HEK293 (cell line): ENCODE measurements around the gene PAX2.

Source experiments
- CTCF ChIA-PET: fragments of 350-600 bp; formaldehyde crosslinking; extraction: SDS; loops from one replicate; lab custom pipeline; 2021; ENCODE audit warnings: antibody characterized with exemption; lab: Yijun Ruan, JAX
- POLR2A ChIA-PET: fragments of 300-600 bp; formaldehyde crosslinking; extraction: SDS; loops from one replicate; lab custom pipeline; 2020; ENCODE audit warnings: antibody characterized with exemption, inconsistent platforms; lab: Yijun Ruan, JAX
- H3K27ac ChIP-seq: fragments of 200-500 bp; sonication (Bioruptor generic); 2 replicates; pipeline ENCODE4 v1.5.1; 2014; ENCODE audit warnings: low read depth, low read length, control low read depth, inconsistent platforms; ENCODE audit errors: extremely low read depth
- H3K36me3 ChIP-seq, 2 experiments: fragments of 200-500 bp in 1 of 2; sonication (Bioruptor generic) in 1 of 2; 1 replicate in 1 of 2; 2 replicates in 1 of 2; pipeline ENCODE4 v1.5.1; 2014 to 2017; ENCODE audit warnings: inconsistent platforms in 2 of 2, low read length in 2 of 2; ENCODE audit not compliant: control insufficient read depth in 2 of 2, insufficient read depth in 1 of 2
- H3K4me1 ChIP-seq: fragments of 200-500 bp; sonication (Bioruptor generic); 2 replicates; pipeline ENCODE4 v1.5.1; 2014; ENCODE audit warnings: mild to moderate bottlenecking, low read length, inconsistent platforms; ENCODE audit not compliant: control insufficient read depth, insufficient read depth
- H3K4me3 ChIP-seq: 2 replicates; pipeline ENCODE4 v1.5.1; 2011; ENCODE audit warnings: low read depth, mild to moderate bottlenecking, control low read depth, low read length, moderate library complexity
- H3K9me3 ChIP-seq: fragments of 200-500 bp; sonication (Bioruptor generic); 2 replicates; pipeline ENCODE4 v1.5.1; 2014; ENCODE audit warnings: low read depth, low read length, inconsistent platforms; ENCODE audit not compliant: control insufficient read depth, insufficient read depth
- KLF10 ChIP-seq: fragments of 450-650 bp; IDR thresholded peaks from 2 replicates; pipeline ENCODE4 v1.5.1; 2018; ENCODE audit warnings: missing biosample characterization, mild to moderate bottlenecking, missing genetic modification characterization
- OVOL3 ChIP-seq: fragments of 450-650 bp; formaldehyde crosslinking; IDR thresholded peaks from 2 replicates; pipeline ENCODE4 v1.5.1; 2016; ENCODE audit warnings: missing biosample characterization, missing genetic modification characterization
- ZBTB20 ChIP-seq: fragments of 450-650 bp; formaldehyde crosslinking; IDR thresholded peaks from 2 replicates; pipeline ENCODE4 v1.5.1; 2016; ENCODE audit warnings: missing biosample characterization, missing genetic modification characterization
- ZBTB8A ChIP-seq: fragments of 450-650 bp; formaldehyde crosslinking; IDR thresholded peaks from 2 replicates; pipeline ENCODE4 v1.5.1; 2016; ENCODE audit warnings: missing biosample characterization, missing genetic modification characterization
- ZFP37 ChIP-seq: fragments of 450-650 bp; formaldehyde crosslinking; IDR thresholded peaks from 2 replicates; pipeline ENCODE4 v1.5.1; 2016; ENCODE audit warnings: missing biosample characterization, missing genetic modification characterization
- ZNF341 ChIP-seq: fragments of 450-650 bp; formaldehyde crosslinking; IDR thresholded peaks from 2 replicates; pipeline ENCODE4; 2016; ENCODE audit warnings: low read depth, missing biosample characterization, missing genetic modification characterization
- ZNF366 ChIP-seq: fragments of 450-650 bp; formaldehyde crosslinking; conservative IDR thresholded peaks from 2 replicates; pipeline ENCODE4 v1.5.1; 2016; ENCODE audit warnings: missing biosample characterization, missing genetic modification characterization
- ZNF549 ChIP-seq: fragments of 450-650 bp; IDR thresholded peaks from 2 replicates; pipeline ENCODE4 v1.5.1; 2018; ENCODE audit warnings: missing biosample characterization, missing genetic modification characterization, mild to moderate bottlenecking, inconsistent platforms, moderate library complexity
- ZNF558 ChIP-seq: fragments of 450-650 bp; formaldehyde crosslinking; IDR thresholded peaks from 2 replicates; pipeline ENCODE4 v1.5.1; 2016; ENCODE audit warnings: missing biosample characterization, missing genetic modification characterization
- ZNF571 ChIP-seq: fragments of 450-650 bp; formaldehyde crosslinking; IDR thresholded peaks from 2 replicates; pipeline ENCODE4 v1.5.0; 2017; ENCODE audit warnings: missing biosample characterization, missing genetic modification characterization
- ZNF747 ChIP-seq: fragments of 450-650 bp; formaldehyde crosslinking; IDR thresholded peaks from 2 replicates; pipeline ENCODE4 v1.5.1; 2016; ENCODE audit warnings: missing biosample characterization, missing genetic modification characterization
- ZXDB ChIP-seq: fragments of 450-650 bp; formaldehyde crosslinking; IDR thresholded peaks from 2 replicates; pipeline ENCODE4 v1.5.1; 2016; ENCODE audit warnings: missing biosample characterization, missing genetic modification characterization
- TF ChIP-seq, protein P1 (sequence below): fragments of 450-650 bp; formaldehyde crosslinking; IDR thresholded peaks from 2 replicates; pipeline ENCODE4 v1.5.1; 2016; ENCODE audit warnings: missing biosample characterization, missing genetic modification characterization
- TF ChIP-seq, protein P2 (sequence below): fragments of 450-650 bp; formaldehyde crosslinking; IDR thresholded peaks from 2 replicates; pipeline ENCODE4 v1.5.1; 2016; ENCODE audit warnings: missing biosample characterization, missing genetic modification characterization
- TF ChIP-seq, protein P3 (sequence below): fragments of 450-650 bp; formaldehyde crosslinking; IDR thresholded peaks from 2 replicates; pipeline ENCODE4 v1.5.1; 2016; ENCODE audit warnings: missing biosample characterization, missing genetic modification characterization, borderline replicate concordance
- TF ChIP-seq, protein P4 (sequence below): fragments of 450-650 bp; formaldehyde crosslinking; optimal IDR thresholded peaks from 2 replicates; pipeline ENCODE3; 2016; ENCODE audit warnings: missing biosample characterization, mild to moderate bottlenecking, missing genetic modification characterization
- TF ChIP-seq, protein P5 (sequence below): IDR thresholded peaks from 2 replicates; pipeline ENCODE4 v1.6.1; 2011; ENCODE audit warnings: mild to moderate bottlenecking, low read depth, low read length, borderline replicate concordance
- TF ChIP-seq, protein P6 (sequence below): fragments of 450-650 bp; formaldehyde crosslinking; IDR thresholded peaks from 2 replicates; pipeline ENCODE4 v1.5.1; 2016; ENCODE audit warnings: missing biosample characterization, missing genetic modification characterization
- TF ChIP-seq, protein P7 (sequence below): fragments of 450-650 bp; formaldehyde crosslinking; IDR thresholded peaks from 2 replicates; pipeline ENCODE4 v1.5.1; 2017; ENCODE audit warnings: missing biosample characterization, missing genetic modification characterization
- TF ChIP-seq, protein P8 (sequence below): fragments of 450-650 bp; formaldehyde crosslinking; IDR thresholded peaks from 2 replicates; pipeline ENCODE4 v1.5.1; 2017; ENCODE audit warnings: missing biosample characterization, missing genetic modification characterization

The PAX2 gene

DNA sequence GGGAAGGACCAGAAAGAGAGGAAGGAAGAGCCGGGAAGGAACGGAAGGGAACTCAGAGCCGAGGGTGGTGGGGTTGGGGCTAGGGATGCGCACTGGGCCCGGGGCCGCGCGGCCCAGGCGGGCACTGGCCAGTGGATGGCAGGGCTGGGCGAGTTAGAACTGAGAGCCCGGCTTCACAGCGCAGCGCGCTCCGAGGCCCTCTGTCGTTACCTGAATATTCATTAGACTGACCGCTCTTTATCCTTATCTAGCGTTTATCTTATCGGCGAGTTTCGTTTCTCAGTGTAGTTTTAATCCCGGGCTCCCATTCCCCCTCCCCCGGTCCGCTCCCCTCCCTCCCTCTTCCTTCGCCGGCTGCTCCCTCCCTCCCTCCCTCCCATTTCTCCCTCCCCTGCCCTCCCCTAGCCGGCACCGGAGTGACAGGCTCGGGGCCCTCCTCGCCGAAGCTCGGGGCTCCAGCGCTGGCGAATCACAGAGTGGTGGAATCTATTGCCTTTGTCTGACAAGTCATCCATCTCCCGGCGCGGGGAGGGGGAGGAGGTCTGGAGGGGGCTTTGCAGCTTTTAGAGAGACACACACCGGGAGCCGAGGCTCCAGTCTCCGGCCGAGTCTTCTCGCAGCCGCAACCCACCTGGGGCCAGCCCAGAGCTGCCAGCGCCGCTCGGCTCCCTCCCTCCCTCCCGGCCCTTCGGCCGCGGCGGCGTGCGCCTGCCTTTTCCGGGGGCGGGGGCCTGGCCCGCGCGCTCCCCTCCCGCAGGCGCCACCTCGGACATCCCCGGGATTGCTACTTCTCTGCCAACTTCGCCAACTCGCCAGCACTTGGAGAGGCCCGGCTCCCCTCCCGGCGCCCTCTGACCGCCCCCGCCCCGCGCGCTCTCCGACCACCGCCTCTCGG is at the start of gene PAX2:
Gene PAX2, plus strand, starts transcription at position 596 of the 895 bp plus-strand sequence. CDS start 679 bp downstream, outside the sequence.
- Histone ChIP-seq H3K4me1 (peaks cover 2% of the 10 kb centered on the region; the same call in 1 of the 2 replicates), H3K36me3 (no peaks in the 10 kb centered on the region), H3K9me3 (no peaks in the 10 kb centered on the region), H3K4me3 (peak within 1 kb of the TSS; percentile 45), H3K27ac (peak within 1 kb of the TSS; percentile 67; the same call in 1 of the 2 replicates)
- CTCF ChIA-PET, result interaction anchor here (1.0 to 4.2 kb wide), 14 partner anchors 11 to 372 kb away, joined by 3 to 144 read pairs (median 22); no protein-coding TSS in a partner anchor
- POLR2A ChIA-PET, result interaction anchor here (0.6 to 1.8 kb wide), 6 partner anchors 48 to 404 kb away, joined by 3 to 8 read pairs (median 6); partner anchors contain the start of gene HIF1AN
- TF ChIP-seq ZBTB20 (tag by site-specific recombination), result peak; percentile 8
- TF ChIP-seq ZXDB (tag by site-specific recombination), result no peak
- TF ChIP-seq, protein P1, sequence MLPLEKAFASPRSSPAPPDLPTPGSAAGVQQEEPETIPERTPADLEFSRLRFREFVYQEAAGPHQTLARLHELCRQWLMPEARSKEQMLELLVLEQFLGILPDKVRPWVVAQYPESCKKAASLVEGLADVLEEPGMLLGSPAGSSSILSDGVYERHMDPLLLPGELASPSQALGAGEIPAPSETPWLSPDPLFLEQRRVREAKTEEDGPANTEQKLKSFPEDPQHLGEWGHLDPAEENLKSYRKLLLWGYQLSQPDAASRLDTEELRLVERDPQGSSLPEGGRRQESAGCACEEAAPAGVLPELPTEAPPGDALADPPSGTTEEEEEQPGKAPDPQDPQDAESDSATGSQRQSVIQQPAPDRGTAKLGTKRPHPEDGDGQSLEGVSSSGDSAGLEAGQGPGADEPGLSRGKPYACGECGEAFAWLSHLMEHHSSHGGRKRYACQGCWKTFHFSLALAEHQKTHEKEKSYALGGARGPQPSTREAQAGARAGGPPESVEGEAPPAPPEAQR (tag by site-specific recombination), result no peak
- no peak for TF ChIP-seq ZNF366
- no peak for TF ChIP-seq ZNF571 (tag by site-specific recombination)
- TF ChIP-seq, protein P2, sequence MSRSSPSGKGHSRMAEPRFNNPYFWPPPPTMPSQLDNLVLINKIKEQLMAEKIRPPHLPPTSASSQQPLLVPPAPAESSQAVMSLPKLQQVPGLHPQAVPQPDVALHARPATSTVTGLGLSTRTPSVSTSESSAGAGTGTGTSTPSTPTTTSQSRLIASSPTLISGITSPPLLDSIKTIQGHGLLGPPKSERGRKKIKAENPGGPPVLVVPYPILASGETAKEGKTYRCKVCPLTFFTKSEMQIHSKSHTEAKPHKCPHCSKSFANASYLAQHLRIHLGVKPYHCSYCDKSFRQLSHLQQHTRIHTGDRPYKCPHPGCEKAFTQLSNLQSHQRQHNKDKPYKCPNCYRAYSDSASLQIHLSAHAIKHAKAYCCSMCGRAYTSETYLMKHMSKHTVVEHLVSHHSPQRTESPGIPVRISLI (tag by site-specific recombination), result no peak
- no peak for TF ChIP-seq OVOL3 (tag by site-specific recombination)
- TF ChIP-seq ZBTB8A (tag by site-specific recombination), result no peak
- no peak for TF ChIP-seq ZFP37
- no peak for TF ChIP-seq ZNF558 (tag by site-specific recombination)
- no peak for TF ChIP-seq ZNF747 (tag by site-specific recombination)
- no peak for TF ChIP-seq ZNF549 (tag by site-specific recombination)
- TF ChIP-seq, protein P3, sequence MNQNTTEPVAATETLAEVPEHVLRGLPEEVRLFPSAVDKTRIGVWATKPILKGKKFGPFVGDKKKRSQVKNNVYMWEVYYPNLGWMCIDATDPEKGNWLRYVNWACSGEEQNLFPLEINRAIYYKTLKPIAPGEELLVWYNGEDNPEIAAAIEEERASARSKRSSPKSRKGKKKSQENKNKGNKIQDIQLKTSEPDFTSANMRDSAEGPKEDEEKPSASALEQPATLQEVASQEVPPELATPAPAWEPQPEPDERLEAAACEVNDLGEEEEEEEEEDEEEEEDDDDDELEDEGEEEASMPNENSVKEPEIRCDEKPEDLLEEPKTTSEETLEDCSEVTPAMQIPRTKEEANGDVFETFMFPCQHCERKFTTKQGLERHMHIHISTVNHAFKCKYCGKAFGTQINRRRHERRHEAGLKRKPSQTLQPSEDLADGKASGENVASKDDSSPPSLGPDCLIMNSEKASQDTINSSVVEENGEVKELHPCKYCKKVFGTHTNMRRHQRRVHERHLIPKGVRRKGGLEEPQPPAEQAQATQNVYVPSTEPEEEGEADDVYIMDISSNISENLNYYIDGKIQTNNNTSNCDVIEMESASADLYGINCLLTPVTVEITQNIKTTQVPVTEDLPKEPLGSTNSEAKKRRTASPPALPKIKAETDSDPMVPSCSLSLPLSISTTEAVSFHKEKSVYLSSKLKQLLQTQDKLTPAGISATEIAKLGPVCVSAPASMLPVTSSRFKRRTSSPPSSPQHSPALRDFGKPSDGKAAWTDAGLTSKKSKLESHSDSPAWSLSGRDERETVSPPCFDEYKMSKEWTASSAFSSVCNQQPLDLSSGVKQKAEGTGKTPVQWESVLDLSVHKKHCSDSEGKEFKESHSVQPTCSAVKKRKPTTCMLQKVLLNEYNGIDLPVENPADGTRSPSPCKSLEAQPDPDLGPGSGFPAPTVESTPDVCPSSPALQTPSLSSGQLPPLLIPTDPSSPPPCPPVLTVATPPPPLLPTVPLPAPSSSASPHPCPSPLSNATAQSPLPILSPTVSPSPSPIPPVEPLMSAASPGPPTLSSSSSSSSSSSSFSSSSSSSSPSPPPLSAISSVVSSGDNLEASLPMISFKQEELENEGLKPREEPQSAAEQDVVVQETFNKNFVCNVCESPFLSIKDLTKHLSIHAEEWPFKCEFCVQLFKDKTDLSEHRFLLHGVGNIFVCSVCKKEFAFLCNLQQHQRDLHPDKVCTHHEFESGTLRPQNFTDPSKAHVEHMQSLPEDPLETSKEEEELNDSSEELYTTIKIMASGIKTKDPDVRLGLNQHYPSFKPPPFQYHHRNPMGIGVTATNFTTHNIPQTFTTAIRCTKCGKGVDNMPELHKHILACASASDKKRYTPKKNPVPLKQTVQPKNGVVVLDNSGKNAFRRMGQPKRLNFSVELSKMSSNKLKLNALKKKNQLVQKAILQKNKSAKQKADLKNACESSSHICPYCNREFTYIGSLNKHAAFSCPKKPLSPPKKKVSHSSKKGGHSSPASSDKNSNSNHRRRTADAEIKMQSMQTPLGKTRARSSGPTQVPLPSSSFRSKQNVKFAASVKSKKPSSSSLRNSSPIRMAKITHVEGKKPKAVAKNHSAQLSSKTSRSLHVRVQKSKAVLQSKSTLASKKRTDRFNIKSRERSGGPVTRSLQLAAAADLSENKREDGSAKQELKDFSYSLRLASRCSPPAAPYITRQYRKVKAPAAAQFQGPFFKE (tag by site-specific recombination), result no peak
- TF ChIP-seq, protein P4, sequence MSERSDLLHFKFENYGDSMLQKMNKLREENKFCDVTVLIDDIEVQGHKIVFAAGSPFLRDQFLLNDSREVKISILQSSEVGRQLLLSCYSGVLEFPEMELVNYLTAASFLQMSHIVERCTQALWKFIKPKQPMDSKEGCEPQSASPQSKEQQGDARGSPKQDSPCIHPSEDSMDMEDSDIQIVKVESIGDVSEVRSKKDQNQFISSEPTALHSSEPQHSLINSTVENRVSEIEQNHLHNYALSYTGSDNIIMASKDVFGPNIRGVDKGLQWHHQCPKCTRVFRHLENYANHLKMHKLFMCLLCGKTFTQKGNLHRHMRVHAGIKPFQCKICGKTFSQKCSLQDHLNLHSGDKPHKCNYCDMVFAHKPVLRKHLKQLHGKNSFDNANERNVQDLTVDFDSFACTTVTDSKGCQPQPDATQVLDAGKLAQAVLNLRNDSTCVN (tag by site-specific recombination), result peak; percentile 66
- TF ChIP-seq, protein P5, sequence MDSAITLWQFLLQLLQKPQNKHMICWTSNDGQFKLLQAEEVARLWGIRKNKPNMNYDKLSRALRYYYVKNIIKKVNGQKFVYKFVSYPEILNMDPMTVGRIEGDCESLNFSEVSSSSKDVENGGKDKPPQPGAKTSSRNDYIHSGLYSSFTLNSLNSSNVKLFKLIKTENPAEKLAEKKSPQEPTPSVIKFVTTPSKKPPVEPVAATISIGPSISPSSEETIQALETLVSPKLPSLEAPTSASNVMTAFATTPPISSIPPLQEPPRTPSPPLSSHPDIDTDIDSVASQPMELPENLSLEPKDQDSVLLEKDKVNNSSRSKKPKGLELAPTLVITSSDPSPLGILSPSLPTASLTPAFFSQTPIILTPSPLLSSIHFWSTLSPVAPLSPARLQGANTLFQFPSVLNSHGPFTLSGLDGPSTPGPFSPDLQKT, result no peak
- TF ChIP-seq, protein P6, sequence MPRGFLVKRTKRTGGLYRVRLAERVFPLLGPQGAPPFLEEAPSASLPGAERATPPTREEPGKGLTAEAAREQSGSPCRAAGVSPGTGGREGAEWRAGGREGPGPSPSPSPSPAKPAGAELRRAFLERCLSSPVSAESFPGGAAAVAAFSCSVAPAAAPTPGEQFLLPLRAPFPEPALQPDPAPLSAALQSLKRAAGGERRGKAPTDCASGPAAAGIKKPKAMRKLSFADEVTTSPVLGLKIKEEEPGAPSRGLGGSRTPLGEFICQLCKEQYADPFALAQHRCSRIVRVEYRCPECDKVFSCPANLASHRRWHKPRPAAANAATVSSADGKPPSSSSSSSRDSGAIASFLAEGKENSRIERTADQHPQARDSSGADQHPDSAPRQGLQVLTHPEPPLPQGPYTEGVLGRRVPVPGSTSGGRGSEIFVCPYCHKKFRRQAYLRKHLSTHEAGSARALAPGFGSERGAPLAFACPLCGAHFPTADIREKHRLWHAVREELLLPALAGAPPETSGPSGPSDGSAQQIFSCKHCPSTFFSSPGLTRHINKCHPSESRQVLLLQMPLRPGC (tag by site-specific recombination), result 0 out of 2 replicates have a peak, but pooled peaks have one; percentile 48
- TF ChIP-seq, protein P7, sequence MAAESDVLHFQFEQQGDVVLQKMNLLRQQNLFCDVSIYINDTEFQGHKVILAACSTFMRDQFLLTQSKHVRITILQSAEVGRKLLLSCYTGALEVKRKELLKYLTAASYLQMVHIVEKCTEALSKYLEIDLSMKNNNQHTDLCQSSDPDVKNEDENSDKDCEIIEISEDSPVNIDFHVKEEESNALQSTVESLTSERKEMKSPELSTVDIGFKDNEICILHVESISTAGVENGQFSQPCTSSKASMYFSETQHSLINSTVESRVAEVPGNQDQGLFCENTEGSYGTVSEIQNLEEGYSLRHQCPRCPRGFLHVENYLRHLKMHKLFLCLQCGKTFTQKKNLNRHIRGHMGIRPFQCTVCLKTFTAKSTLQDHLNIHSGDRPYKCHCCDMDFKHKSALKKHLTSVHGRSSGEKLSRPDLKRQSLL (tag by site-specific recombination), result peak; percentile 83
- TF ChIP-seq, protein P8, sequence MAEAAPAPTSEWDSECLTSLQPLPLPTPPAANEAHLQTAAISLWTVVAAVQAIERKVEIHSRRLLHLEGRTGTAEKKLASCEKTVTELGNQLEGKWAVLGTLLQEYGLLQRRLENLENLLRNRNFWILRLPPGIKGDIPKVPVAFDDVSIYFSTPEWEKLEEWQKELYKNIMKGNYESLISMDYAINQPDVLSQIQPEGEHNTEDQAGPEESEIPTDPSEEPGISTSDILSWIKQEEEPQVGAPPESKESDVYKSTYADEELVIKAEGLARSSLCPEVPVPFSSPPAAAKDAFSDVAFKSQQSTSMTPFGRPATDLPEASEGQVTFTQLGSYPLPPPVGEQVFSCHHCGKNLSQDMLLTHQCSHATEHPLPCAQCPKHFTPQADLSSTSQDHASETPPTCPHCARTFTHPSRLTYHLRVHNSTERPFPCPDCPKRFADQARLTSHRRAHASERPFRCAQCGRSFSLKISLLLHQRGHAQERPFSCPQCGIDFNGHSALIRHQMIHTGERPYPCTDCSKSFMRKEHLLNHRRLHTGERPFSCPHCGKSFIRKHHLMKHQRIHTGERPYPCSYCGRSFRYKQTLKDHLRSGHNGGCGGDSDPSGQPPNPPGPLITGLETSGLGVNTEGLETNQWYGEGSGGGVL, result peak; percentile 90
- TF ChIP-seq KLF10 (tag by site-specific recombination), result no peak
- TF ChIP-seq ZNF341 (tag by site-specific recombination), result no peak
